ENCODE data around the gene JAZF1.

GRCh38 chr7:27869056-27869455 lies 311.5 kb downstream of the JAZF1 start:
- no peak for TF ChIP-seq EZH2 (IDR thresholded peaks at IDR 0.05; ENCODE audit: low read depth)
- no peak for TF ChIP-seq CTCF (conservative IDR thresholded peaks at IDR 0.05)

Data from PC-9 (cell line).